ENCODE data around the gene NLE1.

NLE1 gene

GRCh38 chr17:35084987-35085386 lies 57.1 kb downstream of the NLE1 start:
- no peak for DNase-seq

GRCh38 chr17:35083071-35083470 lies 59.0 kb downstream of the NLE1 start:
- no peak for DNase-seq

- peak; percentile 44 for DNase-seq
Measured at GRCh38 chr17:35082073-35082657, 59.9 kb downstream of the NLE1 start.

GRCh38 chr17:35081638-35082037 lies 60.5 kb downstream of the NLE1 start:
- DNase-seq, result no peak

- no peak for DNase-seq
Measured at GRCh38 chr17:35080536-35080935, 61.6 kb downstream of the NLE1 start.

- DNase-seq, result no peak
Measured at GRCh38 chr17:35079547-35080423, 62.3 kb downstream of the NLE1 start.

Data from NCI-H1092 (cell line).